ENCODE measurements around the gene KCNK18.

The KCNK18 gene

DNA sequence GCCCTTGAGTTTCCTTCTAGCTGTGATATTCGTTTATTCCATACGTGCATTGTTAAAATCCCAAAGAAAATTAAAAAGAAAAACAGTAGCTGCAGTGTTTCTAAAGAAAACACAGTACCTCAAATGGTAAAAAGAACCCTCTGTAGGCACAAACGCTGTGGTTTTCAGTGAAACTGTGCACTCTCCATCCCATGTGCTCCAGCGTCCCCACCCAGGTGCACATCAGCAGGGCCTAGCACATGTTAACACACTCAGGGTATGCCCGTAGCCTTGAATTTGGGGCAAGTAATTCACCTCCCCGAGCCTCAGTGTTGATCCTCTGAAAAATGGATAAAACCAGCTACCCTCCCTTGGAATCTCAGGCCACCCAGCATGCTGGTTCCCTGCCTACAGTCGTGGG, 53.1 kb downstream of the KCNK18 start:
- DNase-seq (ENCODE audit: low read depth) = no peak

GRCh38 chr10:117253908-117254307, 56.6 kb downstream of the KCNK18 start:
- DNase-seq (ENCODE audit: low read depth) = no peak

- DNase-seq (ENCODE audit: low read depth) = no peak
Measured at GRCh38 chr10:117254338-117254737, 57.0 kb downstream of the KCNK18 start.

GRCh38 chr10:117254774-117255735, 57.8 kb downstream of the KCNK18 start:
- no peak for DNase-seq (ENCODE audit: low read depth)

GRCh38 chr10:117255835-117256460, 58.7 kb downstream of the KCNK18 start:
- no peak for DNase-seq (ENCODE audit: low read depth)

DNA sequence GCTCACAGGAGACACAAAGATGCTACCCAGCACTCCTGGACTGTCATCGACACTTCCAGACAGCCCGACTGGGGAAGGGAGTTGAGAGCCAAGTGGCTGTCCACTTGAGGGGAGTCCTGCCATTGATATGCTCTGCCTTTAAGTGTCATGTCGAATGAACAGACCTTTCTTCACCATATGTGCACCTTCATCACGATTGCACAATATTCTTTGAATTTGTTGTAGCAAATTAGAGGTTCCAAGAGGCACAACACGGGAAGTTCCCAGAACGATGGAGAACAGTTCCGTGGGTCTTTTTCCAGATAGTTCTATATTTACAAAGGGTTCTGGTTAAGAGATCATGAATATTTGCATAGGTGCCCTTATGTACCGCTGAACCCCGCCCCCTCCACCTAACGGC, 59.6 kb downstream of the KCNK18 start:
- DNase-seq (ENCODE audit: low read depth) = no peak

DNA sequence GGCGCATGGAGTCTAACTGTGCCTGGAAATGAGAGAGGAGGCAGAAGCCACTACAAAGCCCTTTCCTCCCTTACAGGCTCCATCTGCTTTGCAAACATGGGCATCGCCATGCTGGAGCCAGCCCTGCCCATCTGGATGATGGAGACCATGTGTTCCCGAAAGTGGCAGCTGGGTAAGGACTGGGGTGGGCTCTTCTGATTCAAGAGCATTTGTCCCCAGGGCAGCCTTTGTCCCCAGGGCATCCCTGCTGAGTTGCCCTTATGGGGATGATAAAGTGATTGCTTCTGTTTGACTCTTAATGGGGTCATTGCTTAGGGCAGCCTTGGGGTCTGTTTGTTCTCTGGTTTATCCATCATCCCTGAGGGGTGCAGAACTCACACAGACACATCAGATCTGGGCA, 60.4 kb downstream of the KCNK18 start:
- no peak for DNase-seq (ENCODE audit: low read depth)

DNA sequence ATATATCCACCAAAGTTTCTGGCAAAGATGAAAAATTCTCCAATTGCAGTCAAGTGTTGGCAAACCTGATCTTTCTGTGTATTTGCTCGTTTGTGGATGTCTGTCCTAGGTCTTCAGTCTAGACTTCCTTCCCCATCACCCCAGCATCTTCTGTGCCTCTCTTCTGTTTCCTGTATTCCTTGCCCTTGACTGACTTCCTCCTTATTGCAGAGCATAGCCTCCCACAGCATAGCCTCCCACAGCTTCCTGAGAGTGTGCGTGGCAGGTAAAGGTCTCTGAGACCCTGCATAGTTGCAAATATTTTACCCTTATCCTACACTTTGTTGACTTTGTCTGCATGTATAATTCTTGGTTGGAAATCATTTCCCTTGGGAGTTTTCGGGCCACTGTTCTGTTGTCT, 62.0 kb downstream of the KCNK18 start:
- DNase-seq (ENCODE audit: low read depth) = no peak
